ELF-1 (cell line): ENCODE measurements around the gene UBP1.
"Not testable (repeated sequence)": the region's sequence is repeated elsewhere in the genome, so short reads cannot be mapped to it uniquely, and the experiment has no call there.

ENCODE experiments used
- DNase-seq: peaks from one replicate; pipeline ENCODE4 v3.0.0-alpha.2; 2016; ENCODE audit warnings: low read depth, low spot score

The UBP1 gene

DNA sequence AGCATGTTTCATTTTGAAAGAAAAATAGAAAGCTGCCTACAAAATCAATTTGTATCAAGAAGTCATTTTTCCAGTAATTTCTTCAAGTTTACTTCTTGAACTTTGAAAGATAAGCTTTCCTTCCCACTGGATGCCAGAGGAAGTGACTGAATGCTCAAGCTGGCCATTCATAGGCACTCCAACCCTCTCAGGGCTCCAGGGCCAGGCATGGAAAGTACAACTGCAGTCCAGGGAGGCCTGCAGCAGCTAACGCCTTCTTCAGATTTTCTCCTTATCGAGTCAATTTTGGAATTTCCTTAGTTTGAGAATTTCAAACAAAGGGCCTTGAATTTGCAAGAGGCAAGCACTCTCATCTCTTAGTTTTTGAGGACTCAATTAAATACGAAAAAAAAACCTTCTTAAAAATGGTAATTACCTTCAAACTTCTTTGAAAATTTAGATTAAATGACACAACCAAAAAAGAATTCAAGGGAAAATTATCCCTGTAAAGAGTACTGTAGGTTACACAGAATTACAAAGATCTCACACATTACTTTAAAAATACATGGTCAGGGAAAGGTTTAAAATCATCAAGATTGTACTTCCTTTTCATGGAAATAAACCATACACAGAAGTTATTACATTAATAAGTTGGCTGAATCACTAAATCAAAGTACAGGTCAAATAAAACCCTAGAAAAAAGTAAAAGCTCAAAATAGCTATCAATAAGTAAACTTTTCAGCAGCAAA is 2.5 kb downstream of the UBP1 start:
- peak; percentile 33 for DNase-seq

DNA sequence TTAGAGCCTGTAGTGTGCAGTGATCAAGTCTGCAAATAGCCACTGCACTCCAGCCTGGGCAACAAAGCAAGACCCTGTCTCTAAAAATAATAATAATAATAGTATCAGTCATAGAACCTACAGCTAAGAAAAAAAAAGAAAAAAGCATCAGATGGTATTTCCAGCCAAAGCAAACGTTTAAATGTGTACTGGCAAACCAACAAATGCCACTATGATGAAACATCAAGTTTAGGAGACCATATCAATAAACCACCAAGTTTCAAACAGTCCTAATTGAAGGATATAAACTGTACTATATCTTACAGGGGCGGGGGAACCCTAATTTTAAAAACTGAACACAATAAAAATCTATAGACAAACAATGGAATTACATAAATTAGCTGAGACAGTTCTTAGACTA is 6.4 kb downstream of the UBP1 start:
- DNase-seq = no peak

DNA sequence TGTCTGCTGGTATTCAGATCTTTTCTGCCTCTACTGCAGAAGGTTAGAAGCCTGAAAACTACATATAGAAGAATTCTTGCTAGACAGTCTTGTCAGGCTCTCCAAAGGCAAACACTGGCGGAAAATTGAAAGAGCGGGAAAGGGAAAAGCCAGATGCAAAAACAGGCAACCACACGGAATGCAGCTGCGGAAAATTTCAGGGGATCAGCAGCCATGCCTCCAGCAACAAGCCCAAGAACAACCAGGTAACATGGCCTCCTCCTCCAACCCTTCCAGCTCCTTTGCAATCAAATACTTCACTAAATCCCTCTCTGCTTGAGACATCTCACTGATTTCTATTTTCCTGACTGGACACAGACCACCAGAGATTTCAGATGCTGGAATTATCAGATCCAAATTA is 9.6 kb downstream of the UBP1 start:
- peak; percentile 36 for DNase-seq

DNA sequence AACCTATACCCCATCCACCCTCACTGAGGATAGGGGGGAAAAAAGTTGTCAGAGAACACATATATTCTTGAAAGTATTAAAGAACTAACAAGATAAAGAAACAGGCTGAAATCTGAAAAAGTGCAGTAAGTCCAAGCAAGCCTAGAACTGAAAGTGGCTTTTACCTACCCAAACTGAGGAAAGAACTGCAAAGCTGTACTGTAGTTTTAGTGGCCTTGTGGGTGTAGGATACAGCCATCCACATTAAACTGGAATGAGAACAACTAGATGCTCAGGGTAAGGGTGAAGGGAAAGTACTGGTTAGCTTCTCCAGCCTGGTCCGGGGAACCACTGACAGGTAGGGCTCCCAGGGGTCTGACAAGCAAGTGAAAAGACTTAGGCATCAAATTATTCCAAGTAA is 10.1 kb downstream of the UBP1 start:
- DNase-seq = no peak

DNA sequence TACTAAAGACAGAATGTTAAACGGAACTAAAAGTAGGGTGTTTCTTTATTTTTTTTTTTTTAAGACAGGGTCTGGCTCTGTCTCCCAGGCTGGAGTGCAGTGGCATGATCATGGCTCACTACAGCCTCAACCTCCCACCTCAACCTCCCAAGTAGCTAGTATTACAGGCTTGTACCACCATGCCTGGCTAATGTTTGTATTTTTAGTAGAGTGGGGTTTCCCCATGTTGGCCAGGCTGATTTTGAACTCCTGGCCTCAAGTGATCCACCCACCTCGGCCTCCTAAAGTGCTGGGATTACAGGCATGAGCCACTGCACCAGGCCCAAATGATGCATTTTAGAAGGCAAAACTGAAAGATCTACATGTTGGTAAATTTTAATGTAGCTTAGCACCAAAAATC is 10.9 kb downstream of the UBP1 start:
- DNase-seq = not testable (repeated sequence)

- no peak for DNase-seq
These were observed 11.5 kb downstream of the UBP1 start for GRCh38 chr3:33428734-33429133.

GRCh38 chr3:33426630-33427317 is 13.4 kb downstream of the UBP1 start:
- DNase-seq = no peak

DNA sequence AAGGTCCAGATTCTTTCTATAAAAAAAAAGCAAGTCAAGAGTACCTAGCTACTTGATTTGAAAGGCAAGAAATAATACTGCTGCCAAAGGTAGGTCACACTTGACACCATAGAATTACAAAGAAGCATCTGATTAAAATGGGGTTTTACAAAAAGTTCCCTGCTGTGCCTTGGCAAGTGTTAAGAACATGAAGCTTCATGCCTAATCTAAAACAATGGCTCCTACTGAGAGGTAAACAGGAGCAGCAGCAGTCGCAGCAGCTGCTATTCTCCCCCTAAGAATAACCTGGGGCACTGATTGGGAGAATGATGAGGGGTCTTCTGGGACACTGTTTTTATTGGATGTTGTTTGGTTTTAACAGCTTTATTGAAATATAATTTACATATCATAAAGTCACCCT is 14.1 kb downstream of the UBP1 start:
- peak; percentile 62 for DNase-seq

DNA sequence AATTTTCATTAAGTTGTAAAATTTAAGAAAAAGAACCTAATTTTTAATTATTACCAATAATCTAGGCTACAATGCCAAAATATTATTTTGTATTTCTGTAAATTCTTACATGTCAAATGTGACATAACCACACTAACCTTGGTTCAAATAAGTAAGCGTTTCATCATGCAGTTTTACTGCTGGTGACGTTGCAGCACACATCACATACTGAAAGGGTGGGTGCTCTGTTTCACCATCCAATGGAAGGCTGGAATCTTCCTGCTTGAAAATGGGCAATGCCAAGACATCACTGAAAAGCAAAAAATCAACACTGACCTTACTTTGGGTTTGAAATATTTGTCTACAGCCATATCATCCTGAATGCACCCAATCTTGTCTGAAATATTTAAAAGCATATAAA is 14.8 kb downstream of the UBP1 start:
- DNase-seq = no peak

GRCh38 chr3:33424606-33425452 is 15.4 kb downstream of the UBP1 start:
- no peak for DNase-seq

GRCh38 chr3:33420966-33421365 is 19.2 kb downstream of the UBP1 start:
- no peak for DNase-seq

- DNase-seq = no peak
These were observed 20.3 kb downstream of the UBP1 start for GRCh38 chr3:33419948-33420347.

- no peak for DNase-seq
These were observed 23.0 kb downstream of the UBP1 start for GRCh38 chr3:33417066-33417673.

DNA sequence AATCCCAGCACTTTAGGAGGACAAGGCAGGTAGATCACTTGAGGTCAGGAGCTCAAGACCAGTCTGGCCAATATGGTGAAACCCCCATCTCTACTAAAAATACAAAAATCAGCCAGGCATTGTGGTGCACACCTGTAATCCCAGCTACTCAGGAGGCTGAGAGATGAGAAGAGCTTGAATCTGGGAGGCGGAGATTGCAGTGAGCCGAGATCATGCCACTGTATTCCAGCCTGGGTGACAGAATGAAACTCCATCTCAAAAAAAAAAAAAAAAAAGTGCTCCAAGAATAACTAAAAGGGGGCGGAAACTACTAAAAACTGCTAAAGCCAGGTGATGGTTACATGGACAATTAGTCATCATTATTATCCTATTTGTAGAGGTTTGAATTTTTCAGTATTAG is 29.4 kb downstream of the UBP1 start:
- not testable (repeated sequence) for DNase-seq

DNA sequence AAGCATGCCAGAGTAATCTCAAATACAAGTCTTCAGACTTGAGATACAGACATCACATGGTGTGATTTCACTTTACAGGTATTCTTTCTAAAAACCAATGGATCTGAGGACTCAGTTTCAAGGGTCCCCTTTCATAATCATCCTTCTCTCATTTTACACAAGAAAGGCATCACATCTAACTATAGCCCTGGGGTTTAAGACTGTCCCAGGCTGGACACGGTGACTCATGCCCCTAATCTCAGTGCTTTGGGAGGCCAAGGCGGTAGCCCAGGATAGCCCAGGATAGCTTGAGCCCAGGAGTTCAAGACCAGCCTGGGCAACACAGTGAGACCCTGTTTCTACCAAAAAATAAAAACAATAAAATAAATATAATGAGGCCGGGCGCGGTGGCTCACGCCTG is 36.4 kb downstream of the UBP1 start:
- no peak for DNase-seq

GRCh38 chr3:33402936-33403335 is 37.3 kb downstream of the UBP1 start:
- no peak for DNase-seq

DNA sequence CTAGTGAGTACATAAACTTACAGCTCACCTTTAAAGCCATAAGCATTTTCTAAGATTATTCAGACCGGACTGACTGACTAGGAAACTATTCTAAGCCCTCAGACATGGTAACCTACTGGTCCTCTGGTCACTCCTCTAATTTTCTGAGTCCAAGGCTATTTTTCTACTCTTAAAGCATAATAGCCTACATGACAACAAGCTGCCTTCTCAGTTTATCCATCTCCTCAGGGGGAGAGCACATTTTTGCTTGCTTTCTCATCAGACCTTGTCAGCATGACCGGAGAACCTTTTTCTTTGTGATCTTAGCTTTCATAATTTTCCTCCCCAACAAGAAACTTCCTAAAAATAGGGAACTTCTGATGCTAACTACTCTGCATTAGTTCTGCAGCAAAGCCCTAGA is 38.4 kb downstream of the UBP1 start:
- no peak for DNase-seq

DNA sequence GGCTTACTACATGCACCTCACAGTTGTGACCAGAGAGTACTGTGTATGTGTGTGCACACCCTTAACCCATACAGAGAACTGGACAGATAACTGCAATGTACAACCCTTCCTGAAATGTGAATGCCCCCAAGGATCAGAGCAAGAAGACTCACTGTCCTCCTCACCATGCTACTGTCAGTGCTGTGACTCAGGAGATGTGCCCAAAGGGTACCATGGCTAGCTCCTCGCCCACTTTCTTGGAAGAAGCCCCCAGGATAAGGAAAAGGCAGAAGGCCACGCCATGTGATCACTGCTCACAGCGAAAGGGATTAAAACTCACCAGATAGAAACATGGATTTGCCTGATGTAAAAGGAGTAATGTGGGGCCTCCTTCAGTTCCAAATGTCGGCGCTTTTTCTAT is 41.8 kb downstream of the UBP1 start:
- no peak for DNase-seq

- DNase-seq = no peak
These were observed 44.3 kb downstream of the UBP1 start for GRCh38 chr3:33395900-33396299.

- no peak for DNase-seq
These were observed 45.7 kb downstream of the UBP1 start for GRCh38 chr3:33394403-33395054.

- no peak for DNase-seq
These were observed 47.5 kb downstream of the UBP1 start for GRCh38 chr3:33392703-33393125.

- no peak for DNase-seq
These were observed 48.1 kb downstream of the UBP1 start for GRCh38 chr3:33392144-33392543.
